Measurements from ENCODE around the gene YBX3. TPM values are rescaled to one million over a fixed set of nuclear protein-coding genes. Genes with fewer than 3 reads are reported as not detected.

YBX3 gene
- total RNA-seq, 6 donors from 2014 or later: 216 to 360 (median 287) TPM

DNA sequence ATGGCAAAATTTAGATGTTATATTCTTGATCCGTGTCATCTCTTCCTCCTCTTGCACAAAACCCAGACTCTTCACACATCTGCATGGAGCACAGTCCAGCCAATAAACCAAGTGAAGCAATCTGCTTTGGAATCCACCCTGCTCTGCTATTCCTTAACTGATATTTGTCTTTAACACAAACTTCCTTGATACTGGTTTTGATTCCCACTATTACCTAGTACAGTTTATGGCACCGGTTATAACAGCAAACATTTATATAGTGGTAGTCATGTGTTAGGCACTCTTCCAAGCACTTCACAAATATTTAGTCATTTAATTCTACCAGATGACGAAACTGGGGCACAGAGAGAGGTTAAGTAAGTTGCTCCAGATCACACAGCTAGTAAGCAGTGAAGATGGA, 61.8 kb downstream of the YBX3 start:
- Histone ChIP-seq H3K4me1 (no peaks in the 10 kb centered on the region), H3K27me3 (no peaks in the 10 kb centered on the region), H3K27ac (no peak overlapping the region), H3K4me3 (no peak overlapping the region), H3K36me3 (no peaks in the 10 kb centered on the region), H3K9me3 (peaks cover 0 to 3% (median 0%) of the 10 kb centered on the region in 4 donors)
- ATAC-seq (ENCODE audit: low FRiP score in 2 of 2) (no peak), DNase-seq (no peak)
- 65 to 67% methylated on average over 3 of the region's 3 CpGs for WGBS, 2 donors
- no peak for TF ChIP-seq POLR2A (IDR thresholded peaks at IDR 0.05)
- TF ChIP-seq POLR2AphosphoS5 (IDR thresholded peaks at IDR 0.05): no peak
- TF ChIP-seq, protein P1, sequence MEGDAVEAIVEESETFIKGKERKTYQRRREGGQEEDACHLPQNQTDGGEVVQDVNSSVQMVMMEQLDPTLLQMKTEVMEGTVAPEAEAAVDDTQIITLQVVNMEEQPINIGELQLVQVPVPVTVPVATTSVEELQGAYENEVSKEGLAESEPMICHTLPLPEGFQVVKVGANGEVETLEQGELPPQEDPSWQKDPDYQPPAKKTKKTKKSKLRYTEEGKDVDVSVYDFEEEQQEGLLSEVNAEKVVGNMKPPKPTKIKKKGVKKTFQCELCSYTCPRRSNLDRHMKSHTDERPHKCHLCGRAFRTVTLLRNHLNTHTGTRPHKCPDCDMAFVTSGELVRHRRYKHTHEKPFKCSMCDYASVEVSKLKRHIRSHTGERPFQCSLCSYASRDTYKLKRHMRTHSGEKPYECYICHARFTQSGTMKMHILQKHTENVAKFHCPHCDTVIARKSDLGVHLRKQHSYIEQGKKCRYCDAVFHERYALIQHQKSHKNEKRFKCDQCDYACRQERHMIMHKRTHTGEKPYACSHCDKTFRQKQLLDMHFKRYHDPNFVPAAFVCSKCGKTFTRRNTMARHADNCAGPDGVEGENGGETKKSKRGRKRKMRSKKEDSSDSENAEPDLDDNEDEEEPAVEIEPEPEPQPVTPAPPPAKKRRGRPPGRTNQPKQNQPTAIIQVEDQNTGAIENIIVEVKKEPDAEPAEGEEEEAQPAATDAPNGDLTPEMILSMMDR (IDR thresholded peaks at IDR 0.05): no peak
- no peak for TF ChIP-seq EP300 (IDR thresholded peaks at IDR 0.05)

DNA sequence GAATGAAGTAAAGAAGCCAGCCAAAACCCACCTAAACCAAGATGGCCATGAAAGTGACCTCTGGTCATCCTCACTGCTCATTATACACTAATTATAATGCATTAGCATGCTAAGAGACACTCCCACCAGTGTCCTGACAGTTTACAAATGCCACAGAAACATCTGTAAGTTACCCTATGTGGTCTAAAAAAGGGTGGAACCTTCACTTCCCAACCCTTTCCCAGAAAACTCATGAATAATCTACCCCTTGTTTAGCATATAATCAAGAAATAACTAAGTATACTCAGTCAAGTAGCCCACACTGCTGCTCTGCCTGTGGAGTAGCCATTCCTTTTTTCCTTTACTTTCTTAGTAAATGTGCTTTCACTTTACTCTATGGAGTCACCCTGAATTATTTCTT, 69.1 kb downstream of the YBX3 start:
- TF ChIP-seq POLR2AphosphoS5 (IDR thresholded peaks at IDR 0.05) (no peak), POLR2A (IDR thresholded peaks at IDR 0.05) (no peak), EP300 (IDR thresholded peaks at IDR 0.05) (no peak)
- TF ChIP-seq, protein P1 (IDR thresholded peaks at IDR 0.05): no peak
- Histone ChIP-seq H3K36me3 (no peaks in the 10 kb centered on the region), H3K27ac (no peak overlapping the region), H3K4me3 (no peak overlapping the region), H3K4me1 (no peaks in the 10 kb centered on the region), H3K27me3 (no peaks in the 10 kb centered on the region), H3K9me3 (peaks cover 0 to 3% (median 0%) of the 10 kb centered on the region in 4 donors)
- DNase-seq (no peak), ATAC-seq (ENCODE audit: low FRiP score in 2 of 2) (no peak)

DNA sequence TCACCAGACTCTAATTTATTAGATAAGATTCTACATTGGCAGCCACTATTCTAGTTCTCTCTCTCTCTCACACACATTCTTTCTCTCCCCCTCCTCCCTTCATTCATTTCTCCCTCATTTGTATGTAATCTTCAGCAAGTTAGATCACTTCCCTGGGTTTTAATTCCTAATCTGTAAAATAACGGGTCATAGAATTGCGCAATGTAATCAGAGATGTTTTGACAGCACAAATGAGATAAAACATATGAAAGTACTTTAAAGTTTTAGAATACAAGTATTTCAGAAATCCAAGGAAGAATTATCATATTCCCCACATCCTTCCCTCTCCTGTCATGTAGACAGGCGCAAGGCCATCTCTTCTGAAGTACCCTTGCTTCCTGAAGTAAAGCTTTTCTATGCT, 70.9 kb downstream of the YBX3 start:
- H3K36me3 ChIP-seq: no peaks in the 10 kb centered on the region
- no peaks in the 10 kb centered on the region for H3K4me1 ChIP-seq
- ATAC-seq (ENCODE audit: low FRiP score in 2 of 2): no peak
- no peak overlapping the region for H3K4me3 ChIP-seq
- H3K9me3 ChIP-seq: peaks cover 0 to 3% (median 1%) of the 10 kb centered on the region in 4 donors
- no peaks in the 10 kb centered on the region for H3K27me3 ChIP-seq
- no peak for TF ChIP-seq POLR2AphosphoS5 (IDR thresholded peaks at IDR 0.05)
- no peak for TF ChIP-seq POLR2A (IDR thresholded peaks at IDR 0.05)
- TF ChIP-seq EP300 (IDR thresholded peaks at IDR 0.05): no peak
- TF ChIP-seq, protein P1 (IDR thresholded peaks at IDR 0.05): no peak
- no peak for DNase-seq
- 50 to 66% methylated on average over 3 of the region's 3 CpGs for WGBS, 2 donors
- no peak overlapping the region for H3K27ac ChIP-seq

Other genes starting within 250 kb of the YBX3 start
- gene EIF2S3B, start 217.4 kb downstream of the YBX3 start, total RNA-seq: under 1 TPM in 2 of 6 donors, not detected in 4; 0.30 to 0.60 TPM
- gene MAGOHB, start 109.7 kb downstream of the YBX3 start, total RNA-seq: 10 to 100 TPM in 5 of 6 donors, 1 to 10 TPM in 1; 7.8 to 21.0 (median 13.7) TPM
- 10 to 100 TPM in 1 of 6 donors, 1 to 10 TPM in 4, under 1 TPM in 1; 0.30 to 21.9 (median 1.1) TPM for gene STYK1, start 49.3 kb downstream of the YBX3 start, total RNA-seq
- gene TAS2R7, start 79.3 kb upstream of the YBX3 start, total RNA-seq: under 1 TPM in 1 of 6 donors, not detected in 5; 0.98 TPM
- not detected for gene TAS2R8, start 84.0 kb upstream of the YBX3 start, total RNA-seq
- not detected for gene TAS2R9, start 86.8 kb upstream of the YBX3 start, total RNA-seq
- gene TAS2R10, start 103.0 kb upstream of the YBX3 start, total RNA-seq: 1 to 10 TPM in 1 of 6 donors, under 1 TPM in 2, not detected in 3; 0.29 to 4.4 (median 0.46) TPM
- 10 to 100 TPM in 2 of 6 donors, 1 to 10 TPM in 3, under 1 TPM in 1; 0.71 to 34.6 (median 2.5) TPM for gene PRR4, start 126.2 kb upstream of the YBX3 start, total RNA-seq
- 10 to 100 TPM in 5 of 6 donors, 1 to 10 TPM in 1; 6.5 to 43.9 (median 34.4) TPM for gene PRH1, start 160.9 kb upstream of the YBX3 start, total RNA-seq
- 1 to 10 TPM in 4 of 6 donors, under 1 TPM in 2; 0.61 to 6.8 (median 2.5) TPM for gene TAS2R13, start 186.2 kb upstream of the YBX3 start, total RNA-seq
- under 1 TPM in 1 of 6 donors, not detected in 5; 0.63 TPM for gene PRH2, start 205.9 kb upstream of the YBX3 start, total RNA-seq
- gene TAS2R14, start 215.9 kb upstream of the YBX3 start, total RNA-seq: 10 to 100 TPM in 1 of 6 donors, 1 to 10 TPM in 4, under 1 TPM in 1; 0.94 to 12.7 (median 2.8) TPM

Data from upper lobe of left lung (tissue), 6 donors.